ENCODE results near the gene BAHCC1.

BAHCC1 gene

GRCh38 chr17:81386646-81387099, 8.6 kb upstream of the BAHCC1 start:
- DNase-seq (ENCODE audit: low read depth) = no peak

- DNase-seq (ENCODE audit: low read depth) = no peak
Measured at GRCh38 chr17:81387100-81388090, 7.9 kb upstream of the BAHCC1 start.

- DNase-seq (ENCODE audit: low read depth) = no peak
Measured at GRCh38 chr17:81388091-81388611, 7.1 kb upstream of the BAHCC1 start.

- DNase-seq (ENCODE audit: low read depth) = no peak
Measured at GRCh38 chr17:81388612-81389367, 6.5 kb upstream of the BAHCC1 start.

GRCh38 chr17:81389585-81389984, 5.7 kb upstream of the BAHCC1 start:
- DNase-seq (ENCODE audit: low read depth) = no peak

- DNase-seq (ENCODE audit: low read depth) = no peak
Measured at GRCh38 chr17:81390029-81390872, 5.0 kb upstream of the BAHCC1 start.

GRCh38 chr17:81390873-81391255, 4.4 kb upstream of the BAHCC1 start:
- DNase-seq (ENCODE audit: low read depth) = no peak

GRCh38 chr17:81391293-81391935, 3.8 kb upstream of the BAHCC1 start:
- no peak for DNase-seq (ENCODE audit: low read depth)

GRCh38 chr17:81391936-81392908, 3.0 kb upstream of the BAHCC1 start:
- no peak for DNase-seq (ENCODE audit: low read depth)

GRCh38 chr17:81392909-81393654, 2.2 kb upstream of the BAHCC1 start:
- DNase-seq (ENCODE audit: low read depth) = no peak

GRCh38 chr17:81393684-81394376, 1.4 kb upstream of the BAHCC1 start:
- peak; percentile 50 for DNase-seq (ENCODE audit: low read depth)

GRCh38 chr17:81394377-81394920, 808 bp upstream of the BAHCC1 start:
- DNase-seq (ENCODE audit: low read depth) = no peak

GRCh38 chr17:81395600-81396277, 482 bp downstream of the BAHCC1 start:
- DNase-seq (ENCODE audit: low read depth) = no peak

- DNase-seq (ENCODE audit: low read depth) = no peak
Measured at GRCh38 chr17:81396278-81396721, 1.0 kb downstream of the BAHCC1 start.

- no peak for DNase-seq (ENCODE audit: low read depth)
Measured at GRCh38 chr17:81396722-81397313, 1.6 kb downstream of the BAHCC1 start.

- no peak for DNase-seq (ENCODE audit: low read depth)
Measured at GRCh38 chr17:81397314-81398175, 2.3 kb downstream of the BAHCC1 start.

Data from stimulated activated CD8-positive, alpha-beta memory T cell treated with anti-CD3 and anti-CD28 coated beads, Interleukin-15, amount 100 ng/mL, for 24 hours (primary cell).